ENCODE results near the gene OR51V1.

The OR51V1 gene

DNA sequence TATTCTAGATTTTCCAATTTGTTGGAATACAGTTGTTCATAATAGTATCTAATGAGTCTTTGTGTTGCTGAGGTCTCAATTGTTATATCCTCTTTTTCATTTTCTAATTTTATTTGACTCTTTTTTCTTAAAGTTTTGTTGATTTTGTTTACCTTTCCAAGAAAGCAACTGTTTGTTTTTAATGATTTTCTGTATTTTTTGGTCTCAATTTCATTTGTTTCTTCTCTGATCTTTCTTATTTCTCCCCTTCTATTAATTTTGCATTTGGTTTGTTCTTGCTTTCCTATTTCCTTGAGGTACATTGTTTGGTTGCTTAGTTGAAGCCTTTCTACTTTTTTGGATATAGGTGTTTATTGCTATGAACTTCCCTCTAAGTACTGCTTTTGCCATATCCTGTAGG is 40.7 kb downstream of the OR51V1 start:
- no peak overlapping the region for H3K4me3 ChIP-seq (ENCODE audit: low read depth in 1 of 2, low read length in 1 of 2)
- H3K27ac ChIP-seq = no peak overlapping the region
- no peaks in the 10 kb centered on the region for H3K9me3 ChIP-seq
- H3K36me3 ChIP-seq = no peaks in the 10 kb centered on the region
- H3K27me3 ChIP-seq = no peaks in the 10 kb centered on the region
- TF ChIP-seq, protein P1, sequence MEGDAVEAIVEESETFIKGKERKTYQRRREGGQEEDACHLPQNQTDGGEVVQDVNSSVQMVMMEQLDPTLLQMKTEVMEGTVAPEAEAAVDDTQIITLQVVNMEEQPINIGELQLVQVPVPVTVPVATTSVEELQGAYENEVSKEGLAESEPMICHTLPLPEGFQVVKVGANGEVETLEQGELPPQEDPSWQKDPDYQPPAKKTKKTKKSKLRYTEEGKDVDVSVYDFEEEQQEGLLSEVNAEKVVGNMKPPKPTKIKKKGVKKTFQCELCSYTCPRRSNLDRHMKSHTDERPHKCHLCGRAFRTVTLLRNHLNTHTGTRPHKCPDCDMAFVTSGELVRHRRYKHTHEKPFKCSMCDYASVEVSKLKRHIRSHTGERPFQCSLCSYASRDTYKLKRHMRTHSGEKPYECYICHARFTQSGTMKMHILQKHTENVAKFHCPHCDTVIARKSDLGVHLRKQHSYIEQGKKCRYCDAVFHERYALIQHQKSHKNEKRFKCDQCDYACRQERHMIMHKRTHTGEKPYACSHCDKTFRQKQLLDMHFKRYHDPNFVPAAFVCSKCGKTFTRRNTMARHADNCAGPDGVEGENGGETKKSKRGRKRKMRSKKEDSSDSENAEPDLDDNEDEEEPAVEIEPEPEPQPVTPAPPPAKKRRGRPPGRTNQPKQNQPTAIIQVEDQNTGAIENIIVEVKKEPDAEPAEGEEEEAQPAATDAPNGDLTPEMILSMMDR (IDR thresholded peaks at IDR 0.05) = no peak
- H3K4me1 ChIP-seq (ENCODE audit: control insufficient read depth in 1 of 2, insufficient read depth in 1 of 2, low read depth in 1 of 2, low read length in 1 of 2) = no peaks in the 10 kb centered on the region

DNA sequence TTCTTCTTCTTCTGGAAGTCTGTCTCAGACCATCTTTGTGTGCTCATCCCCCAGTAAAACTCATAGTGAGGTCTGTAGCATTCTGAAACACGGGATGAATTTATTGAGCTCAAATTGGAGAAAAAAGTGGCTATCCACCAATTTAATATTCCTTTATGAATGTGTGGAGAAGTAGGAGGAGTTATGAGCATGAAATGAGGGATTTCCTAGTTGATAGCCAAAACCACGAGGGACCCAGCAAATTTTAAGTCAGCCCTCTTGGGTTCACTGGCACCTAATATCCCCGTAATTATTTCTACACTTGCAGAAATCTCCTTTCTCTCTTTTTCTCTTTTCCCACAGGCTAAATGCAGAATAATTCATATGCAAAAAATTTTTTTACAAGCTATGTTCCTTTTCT is 45.8 kb downstream of the OR51V1 start, which contains the start of gene OR52A1:
Gene OR52A1 (minus strand): TSS at position 101 of the 400 bp plus-strand sequence. CDS start 2,388 bp downstream, outside the sequence.
- TF ChIP-seq, protein P1 (IDR thresholded peaks at IDR 0.05) = no peak
- H3K4me3 ChIP-seq (ENCODE audit: low read depth in 1 of 2, low read length in 1 of 2) = no peak within 1 kb of the TSS
- H3K4me1 ChIP-seq (ENCODE audit: control insufficient read depth in 1 of 2, insufficient read depth in 1 of 2, low read depth in 1 of 2, low read length in 1 of 2) = no peaks in the 10 kb centered on the region
- H3K27me3 ChIP-seq = no peaks in the 10 kb centered on the region
- H3K9me3 ChIP-seq = no peaks in the 10 kb centered on the region
- no peaks in the 10 kb centered on the region for H3K36me3 ChIP-seq
- no peak within 1 kb of the TSS for H3K27ac ChIP-seq

DNA sequence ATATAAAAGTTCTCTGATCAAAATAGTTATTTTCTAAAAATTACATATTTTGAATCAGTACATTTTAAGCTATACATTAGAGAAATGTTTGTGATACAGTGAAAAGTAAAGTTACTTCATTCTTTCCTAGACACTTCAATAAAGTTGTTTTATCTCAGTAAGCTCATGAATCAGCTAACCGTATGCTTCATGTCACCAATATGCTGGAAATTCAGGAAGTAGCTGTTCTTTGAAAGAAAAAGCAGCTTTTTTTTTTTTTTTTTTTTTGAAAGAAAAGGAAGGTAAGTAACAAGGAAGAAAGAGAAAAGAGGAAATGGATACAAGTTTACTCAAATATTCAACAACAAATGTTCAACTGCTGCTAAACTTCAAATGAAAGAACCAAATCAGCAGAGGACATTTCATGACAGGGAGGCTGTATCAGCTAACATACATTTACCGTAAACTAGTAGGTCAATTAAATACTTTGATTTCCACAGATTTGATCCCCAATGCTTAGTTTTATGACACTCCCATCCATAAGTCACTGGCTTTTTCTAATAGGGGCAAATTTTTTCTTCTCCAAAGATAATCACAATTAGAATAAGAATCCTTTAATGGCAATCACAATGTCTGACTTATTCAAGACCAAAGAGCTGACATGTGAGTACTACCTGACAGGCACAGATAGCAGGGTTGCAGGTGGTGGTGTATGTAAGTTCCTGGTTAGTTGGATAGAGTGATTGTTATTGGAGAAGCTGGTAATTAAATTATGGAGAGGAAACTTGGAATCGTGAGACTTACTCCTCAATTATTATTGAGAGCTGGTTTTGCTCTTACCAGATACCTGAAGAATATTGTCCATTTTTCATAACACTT is 46.7 kb downstream of the OR51V1 start:
- H3K27ac ChIP-seq = no peak overlapping the region
- H3K4me1 ChIP-seq (ENCODE audit: control insufficient read depth in 1 of 2, insufficient read depth in 1 of 2, low read depth in 1 of 2, low read length in 1 of 2) = no peaks in the 10 kb centered on the region
- no peak overlapping the region for H3K4me3 ChIP-seq (ENCODE audit: low read depth in 1 of 2, low read length in 1 of 2)
- H3K27me3 ChIP-seq = no peaks in the 10 kb centered on the region
- TF ChIP-seq, protein P1 (IDR thresholded peaks at IDR 0.05) = no peak
- no peaks in the 10 kb centered on the region for H3K36me3 ChIP-seq
- no peaks in the 10 kb centered on the region for H3K9me3 ChIP-seq

DNA sequence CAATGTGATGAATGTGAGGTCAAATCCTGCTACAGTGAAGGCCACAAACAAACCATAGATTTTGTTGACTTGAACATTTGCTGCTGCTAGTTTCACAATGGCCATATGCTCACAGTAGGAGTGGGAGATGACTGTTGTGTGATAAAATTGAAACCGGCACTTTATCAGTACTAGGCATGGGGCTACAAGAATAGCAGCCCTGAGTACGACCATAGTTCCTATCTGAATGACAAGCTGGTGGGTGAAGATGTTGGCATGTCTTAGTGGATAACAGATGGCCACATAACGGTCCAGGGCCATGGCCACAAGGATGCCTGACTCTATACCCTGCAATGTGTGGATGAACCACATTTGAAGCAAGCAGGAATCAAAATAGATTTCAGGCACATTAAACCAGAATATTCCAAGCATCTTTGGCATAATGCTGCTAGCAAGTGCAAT is 48.7 kb downstream of the OR51V1 start:
- TF ChIP-seq, protein P1 (IDR thresholded peaks at IDR 0.05) = no peak
- Histone ChIP-seq H3K4me1 (ENCODE audit: control insufficient read depth in 1 of 2, insufficient read depth in 1 of 2, low read depth in 1 of 2, low read length in 1 of 2) (no peaks in the 10 kb centered on the region), H3K4me3 (ENCODE audit: low read depth in 1 of 2, low read length in 1 of 2) (no peak overlapping the region), H3K36me3 (no peaks in the 10 kb centered on the region), H3K9me3 (no peaks in the 10 kb centered on the region), H3K27me3 (no peaks in the 10 kb centered on the region), H3K27ac (no peak overlapping the region)
